Testis (tissue), 5 donors: ENCODE measurements around the gene ZFP64. TPM values are rescaled to one million over a fixed set of nuclear protein-coding genes. Genes with fewer than 3 reads are reported as not detected.
A peak's percentile ranks its signal among the peaks of the same experiment; 100 is the strongest.

ENCODE experiments used
- DNase-seq: peaks from one replicate; pipeline ENCODE4 v3.0.0-alpha.2; 2019
- H3K27ac ChIP-seq, 2 donors: fragments of 200-600 bp; sonication (generic); one replicate each; pipeline ENCODE4 v1.5.1; 2019
- H3K27me3 ChIP-seq: fragments of 200-600 bp; sonication (generic); one replicate; pipeline ENCODE4 v1.5.1; 2019
- H3K36me3 ChIP-seq: fragments of 200-600 bp; sonication (generic); one replicate; pipeline ENCODE4 v1.5.1; 2017; ENCODE audit warnings: low read depth; ENCODE audit errors: missing control alignments
- H3K4me1 ChIP-seq: fragments of 200-600 bp; sonication (generic); one replicate; pipeline ENCODE4 v1.5.1; 2019
- H3K4me3 ChIP-seq, 2 donors: fragments of 200-600 bp; sonication (generic); one replicate each; pipeline ENCODE4 v1.5.1; 2017 to 2019
- H3K9me3 ChIP-seq: fragments of 200-600 bp; sonication (generic); one replicate; pipeline ENCODE4 v1.5.1; 2017
- CTCF ChIP-seq, 3 experiments: fragments of 450-650 bp in 2 of 3; fragments of 200-600 bp in 1 of 3; sonication (generic) in 1 of 3; IDR thresholded peaks; one replicate each; pipeline ENCODE4 v1.5.1; 2016 to 2019; ENCODE audit warnings: antibody characterized with exemption in 3 of 3, mild to moderate bottlenecking in 2 of 3, moderate library complexity in 1 of 3
- POLR2A ChIP-seq: fragments of 450-650 bp; IDR thresholded peaks from one replicate; pipeline ENCODE4 v1.6.1; 2017; ENCODE audit warnings: antibody characterized with exemption, mild to moderate bottlenecking, moderate library complexity
- WGBS, 2 donors: methylation state at CpG; one replicate each; pipeline ENCODE4 v1.1.5; 2018; 5-methylcytosine and 5-hydroxymethylcytosine counted together
- intact Hi-C: fragments of 100-400 bp; cut with DNase I; formaldehyde crosslinking; loops from one replicate; pipeline ENCODE4 v1.15.1; 2023; ENCODE audit warnings: low total_unique reads
- long read RNA-seq, 2 donors: transcript quantifications; one replicate each; lab custom pipeline, GENCODE V29; 2026
- polyA plus RNA-seq: library from polyadenylated mRNA; stranded (reverse); fragments of 350-450 nt; fragmentation: Illumina TruSeq; extraction: RNeasy Lipid Tissue Mini Kit (QIAGEN cat#74804); gene quantifications from one replicate; pipeline ENCODE4 v1.2.3, GENCODE V29; 2014; ENCODE audit warnings: low read depth, low replicate concordance; ENCODE audit not compliant: insufficient read depth
- total RNA-seq, 2 donors: library from RNA; depleted of rRNA; stranded (reverse); fragments of >200 nt; gene quantifications; one replicate each; pipeline ENCODE4 v1.2.3, GENCODE V29; 2016

ZFP64 gene
- total RNA-seq, result 10 to 100 TPM; 16.4 to 24.8 TPM
- polyA plus RNA-seq, result 33.6 TPM
- long read RNA-seq, donor 1, transcript ZFP64-201 (6 exons, 3,264 nt), result major isoform, 5 of 7 reads
- long read RNA-seq, donor 1, partial matches to known transcripts, result 0 of 7 reads
- long read RNA-seq, donor 1, other reads (novel, unspliced or antisense), result 0 of 7 reads
- long read RNA-seq, donor 2, result 0 reads

DNA sequence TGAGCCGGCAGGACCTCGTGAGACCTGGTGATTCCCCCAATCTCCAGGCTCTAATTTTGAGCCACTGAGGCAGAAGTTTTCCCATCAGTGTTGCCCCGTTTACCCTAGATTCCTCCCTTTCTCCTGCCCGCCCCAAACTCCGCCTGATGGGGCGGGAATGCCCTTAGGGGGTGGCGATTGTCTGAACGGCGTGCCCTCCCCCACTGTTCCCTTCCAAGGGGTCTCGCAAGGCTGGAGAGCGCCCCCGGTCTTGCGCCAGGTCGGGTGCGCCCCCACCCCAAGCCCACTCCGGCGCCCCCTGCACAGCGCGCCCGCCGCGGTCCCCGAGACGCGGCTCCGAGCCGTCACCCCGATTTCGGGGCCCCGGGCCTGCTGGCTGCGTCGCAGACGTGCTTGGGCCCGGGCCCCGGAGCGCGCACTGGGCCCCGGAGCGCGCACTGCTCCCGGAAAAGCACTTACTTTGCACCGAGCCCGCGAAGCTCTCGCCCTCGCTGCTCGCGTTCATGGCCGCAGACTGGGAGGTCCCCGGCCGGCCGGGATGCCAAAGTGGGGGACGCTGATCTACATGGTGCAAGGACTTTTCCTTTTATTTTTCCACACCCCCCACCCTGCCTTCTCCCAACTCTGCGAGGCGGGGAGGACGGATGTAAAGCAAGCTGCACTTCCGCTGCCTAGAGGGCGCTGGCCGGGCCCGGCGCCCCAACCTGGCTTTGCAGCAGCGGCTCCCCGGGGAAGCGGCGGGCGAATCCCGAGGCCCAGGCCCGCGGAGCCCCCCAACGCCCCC is at the start of gene ZFP64:
Gene ZFP64, minus strand, starts transcription at position 648 of the 784 bp plus-strand sequence. Its CDS starts 143 bp downstream, at position 505.
- Histone ChIP-seq H3K4me1 (no peaks in the 10 kb centered on the region), H3K4me3 (peak within 1 kb of the TSS; percentile 83 to 86), H3K9me3 (no peaks in the 10 kb centered on the region), H3K27me3 (no peaks in the 10 kb centered on the region), H3K36me3 (no peaks in the 10 kb centered on the region), H3K27ac (peak within 1 kb of the TSS; percentile 64 to 90)
- 1 to 2% methylated on average over 30 to 63 of the region's 70 CpGs for WGBS, 2 donors
- intact Hi-C loops, result no loop called here
- peak; percentile 86 for DNase-seq
- TF ChIP-seq CTCF (IDR thresholded peaks at IDR 0.05), result peak; percentile 24 to 35 (median 24)
- TF ChIP-seq POLR2A, result no peak

DNA sequence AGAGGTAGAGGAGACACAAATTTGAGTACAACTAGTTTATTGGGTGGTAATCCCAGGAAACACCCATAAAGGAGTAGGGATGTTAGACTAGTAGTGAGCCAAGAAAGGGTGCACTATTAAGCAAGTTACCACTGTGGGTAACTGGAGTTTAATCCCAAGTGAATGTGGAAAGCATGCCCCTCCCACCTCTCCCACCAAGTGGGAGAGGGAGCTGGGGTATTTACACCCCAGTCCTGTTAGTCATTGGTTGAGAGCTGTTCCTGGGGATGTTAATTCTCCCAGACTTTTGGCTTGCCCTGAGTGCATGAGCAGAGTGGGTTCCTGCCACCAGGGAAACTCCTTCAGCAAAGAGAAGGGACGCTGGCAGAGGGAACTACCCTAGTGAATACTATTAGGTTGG is 49.2 kb upstream of the ZFP64 start:
- TF ChIP-seq POLR2A (no peak), CTCF (IDR thresholded peaks at IDR 0.05) (no peak)
- Histone ChIP-seq H3K9me3 (no peaks in the 10 kb centered on the region), H3K27ac (no peak overlapping the region), H3K4me1 (no peaks in the 10 kb centered on the region), H3K4me3 (no peak overlapping the region), H3K27me3 (no peaks in the 10 kb centered on the region), H3K36me3 (no peaks in the 10 kb centered on the region)
- WGBS, 2 donors, result 91 to 95% methylated on average over 1 of the region's 1 CpG
- intact Hi-C loops, result no loop called here
- DNase-seq, result no peak

DNA sequence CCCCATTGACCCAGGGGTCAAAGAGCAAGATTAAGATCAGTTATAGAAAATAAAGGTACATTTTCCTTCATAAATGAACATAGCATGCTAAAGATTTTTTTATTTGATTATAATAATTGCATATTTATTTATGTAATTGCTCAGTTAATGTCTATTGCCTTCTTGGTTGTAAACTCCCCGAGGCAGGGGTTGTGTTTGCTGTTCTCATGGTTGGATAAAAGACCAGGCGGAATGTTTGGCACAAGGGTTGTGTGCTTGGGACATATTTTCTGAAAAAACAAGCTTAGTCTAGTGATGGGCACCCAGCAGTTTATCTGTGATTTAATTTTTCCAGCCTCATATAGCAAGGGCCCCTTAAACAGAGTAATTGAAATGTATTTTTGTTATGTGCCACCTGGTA is 47.5 kb upstream of the ZFP64 start:
- Histone ChIP-seq H3K4me1 (no peaks in the 10 kb centered on the region), H3K27me3 (no peaks in the 10 kb centered on the region)
- no peak for DNase-seq

DNA sequence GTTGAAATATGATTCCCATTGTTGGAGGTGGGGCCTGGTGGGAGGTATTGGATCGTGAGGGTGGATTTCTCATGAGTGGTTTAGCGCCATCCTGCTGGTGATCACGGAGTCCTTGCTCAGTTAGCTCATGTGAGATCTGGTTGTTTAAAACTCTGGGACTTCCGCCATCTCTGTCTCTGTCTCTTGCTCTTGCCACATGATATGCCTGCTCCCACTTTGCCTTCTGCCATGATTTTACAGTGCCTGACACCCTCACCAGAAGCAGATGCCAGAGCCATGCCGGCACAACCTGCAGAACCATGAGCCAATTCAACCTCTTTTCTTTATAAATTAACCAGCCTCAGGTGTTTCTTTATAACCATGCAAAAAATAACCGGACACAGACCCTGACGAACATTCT is 44.7 kb upstream of the ZFP64 start:
- no peak overlapping the region for H3K4me3 ChIP-seq
- intact Hi-C loops, result no loop called here
- no peak for DNase-seq
- H3K27me3 ChIP-seq, result no peaks in the 10 kb centered on the region
- TF ChIP-seq POLR2A (no peak), CTCF (IDR thresholded peaks at IDR 0.05) (no peak)
- H3K27ac ChIP-seq, result no peak overlapping the region
- no peaks in the 10 kb centered on the region for H3K9me3 ChIP-seq
- 92 to 95% methylated on average over 7 of the region's 7 CpGs for WGBS, 2 donors
- no peaks in the 10 kb centered on the region for H3K36me3 ChIP-seq
- H3K4me1 ChIP-seq, result no peaks in the 10 kb centered on the region

More for the DNA sequence above, 47.5 kb upstream of the ZFP64 start:
- H3K4me3 ChIP-seq, result no peak overlapping the region
- H3K9me3 ChIP-seq, result no peaks in the 10 kb centered on the region
- no peak overlapping the region for H3K27ac ChIP-seq
- H3K36me3 ChIP-seq, result no peaks in the 10 kb centered on the region
- TF ChIP-seq CTCF (IDR thresholded peaks at IDR 0.05) (no peak), POLR2A (no peak)
- WGBS, 2 donors, result 86 to 93% methylated on average over 2 of the region's 2 CpGs
- intact Hi-C loops, result no loop called here
